MM.1S (cell line): ENCODE data around the gene METTL21C.

Experiments used
- DNase-seq: peaks from one replicate; pipeline ENCODE4 v3.0.0-alpha.2; 2015
- H2AFZ ChIP-seq: fragments of 300-600 bp; sonication (generic); 2 replicates; pipeline ENCODE4 v1.6.0; 2016; ENCODE audit warnings: antibody characterized with exemption, low read length
- H3F3A ChIP-seq: fragments of 300-600 bp; sonication (generic); 2 replicates; pipeline ENCODE4 v1.6.1; 2016; ENCODE audit warnings: mild to moderate bottlenecking, antibody characterized with exemption, low read length, moderate library complexity, mixed read lengths; ENCODE audit not compliant: insufficient read depth
- H3K27ac ChIP-seq: fragments of 300-600 bp; sonication (generic); 2 replicates; pipeline ENCODE4 v1.5.1; 2016; ENCODE audit warnings: mild to moderate bottlenecking, low read length
- H3K27me3 ChIP-seq: fragments of 300-600 bp; sonication (generic); replicated peaks from 2 replicates; pipeline ENCODE4 v1.6.0; 2016; ENCODE audit warnings: low read length; ENCODE audit not compliant: insufficient read depth
- H3K36me3 ChIP-seq: fragments of 300-600 bp; sonication (generic); replicated peaks from 2 replicates; pipeline ENCODE4 v1.6.1; 2016; ENCODE audit warnings: mild to moderate bottlenecking, low read length, mixed read lengths; ENCODE audit not compliant: insufficient read depth
- H3K4me1 ChIP-seq: fragments of 300-600 bp; sonication (generic); 2 replicates; pipeline ENCODE4 v1.6.1; 2016; ENCODE audit warnings: low read length, mixed read lengths
- H3K4me2 ChIP-seq: fragments of 300-600 bp; sonication (generic); 2 replicates; pipeline ENCODE4 v1.6.0; 2016; ENCODE audit warnings: low read depth, low read length
- H3K4me3 ChIP-seq: fragments of 300-600 bp; sonication (generic); 2 replicates; pipeline ENCODE4 v1.5.1; 2016; ENCODE audit warnings: low read length, mixed read lengths
- H3K79me2 ChIP-seq: fragments of 300-600 bp; sonication (generic); 2 replicates; pipeline ENCODE4 v1.6.1; 2016; ENCODE audit warnings: mixed run types, low read length, mixed read lengths
- H3K9ac ChIP-seq: fragments of 300-600 bp; sonication (generic); 2 replicates; pipeline ENCODE4 v1.6.1; 2016; ENCODE audit warnings: low read length, mixed read lengths
- H3K9me2 ChIP-seq: fragments of 300-600 bp; sonication (generic); replicated peaks from 2 replicates; pipeline ENCODE4 v1.6.1; 2016; ENCODE audit warnings: mild to moderate bottlenecking, low read length, mixed read lengths; ENCODE audit not compliant: insufficient read depth
- H3K9me3 ChIP-seq: fragments of 300-600 bp; sonication (generic); replicated peaks from 2 replicates; pipeline ENCODE4 v1.6.1; 2016; ENCODE audit warnings: mild to moderate bottlenecking, low read length, mixed read lengths; ENCODE audit not compliant: insufficient read depth
- H4K20me1 ChIP-seq: fragments of 300-600 bp; sonication (generic); 2 replicates; pipeline ENCODE4 v1.6.1; 2016; ENCODE audit warnings: mild to moderate bottlenecking, low read length, moderate library complexity, mixed read lengths; ENCODE audit not compliant: insufficient read depth
- CTCF ChIP-seq: fragments of 300-600 bp; sonication (generic); IDR thresholded peaks from 2 replicates; pipeline ENCODE4 v1.5.1; 2016; ENCODE audit warnings: antibody characterized with exemption, low read length, mixed read lengths
- EZH2 ChIP-seq: fragments of 300-600 bp; sonication (generic); optimal IDR thresholded peaks from 2 replicates; pipeline ENCODE3; 2017; ENCODE audit warnings: low read depth, mild to moderate bottlenecking, antibody characterized with exemption, low read length, mixed read lengths
- EZH2phosphoT487 ChIP-seq: fragments of 300-600 bp; sonication (generic); IDR thresholded peaks from 2 replicates; pipeline ENCODE4 v1.6.1; 2018; ENCODE audit warnings: antibody characterized with exemption, low read length

The METTL21C gene

GRCh38 chr13:102693776-102694175 lies 1.1 kb downstream of the METTL21C start:
- Histone ChIP-seq H3K79me2 (no peaks in the 10 kb centered on the region), H3K4me3 (no peak overlapping the region), H3K27ac (no peak overlapping the region), H3K36me3 (no peaks in the 10 kb centered on the region), H2AFZ (no peak overlapping the region), H3K27me3 (no peaks in the 10 kb centered on the region), H3K9ac (no peak overlapping the region), H3K4me2 (no peak overlapping the region), H3K9me2 (no peaks in the 10 kb centered on the region), H3K9me3 (no peaks in the 10 kb centered on the region), H3F3A (no peaks in the 10 kb centered on the region), H4K20me1 (no peaks in the 10 kb centered on the region), H3K4me1 (no peaks in the 10 kb centered on the region)
- DNase-seq, result no peak
- TF ChIP-seq EZH2 (no peak), CTCF (no peak), EZH2phosphoT487 (no peak)

GRCh38 chr13:102693250-102693649 lies 1.6 kb downstream of the METTL21C start:
- no peaks in the 10 kb centered on the region for H3K9me3 ChIP-seq
- H3F3A ChIP-seq, result no peaks in the 10 kb centered on the region
- no peaks in the 10 kb centered on the region for H3K4me1 ChIP-seq
- H3K9me2 ChIP-seq, result no peaks in the 10 kb centered on the region
- no peaks in the 10 kb centered on the region for H3K79me2 ChIP-seq
- DNase-seq, result no peak
- H3K36me3 ChIP-seq, result no peaks in the 10 kb centered on the region
- H4K20me1 ChIP-seq, result no peaks in the 10 kb centered on the region
- no peak overlapping the region for H3K4me3 ChIP-seq
- H3K27ac ChIP-seq, result no peak overlapping the region
- H2AFZ ChIP-seq, result no peak overlapping the region
- no peak for TF ChIP-seq EZH2
- TF ChIP-seq CTCF, result no peak
- no peak for TF ChIP-seq EZH2phosphoT487
- no peak overlapping the region for H3K4me2 ChIP-seq
- no peaks in the 10 kb centered on the region for H3K27me3 ChIP-seq
- H3K9ac ChIP-seq, result no peak overlapping the region

- Histone ChIP-seq H3K9me3 (no peaks in the 10 kb centered on the region), H3K4me3 (no peak overlapping the region), H3K27ac (no peak overlapping the region), H3K9ac (no peak overlapping the region), H3K36me3 (no peaks in the 10 kb centered on the region), H3K79me2 (no peaks in the 10 kb centered on the region), H3K4me1 (no peaks in the 10 kb centered on the region), H3K4me2 (no peak overlapping the region), H4K20me1 (no peaks in the 10 kb centered on the region), H2AFZ (no peak overlapping the region), H3F3A (peaks cover 5% of the 10 kb centered on the region; the same call in 1 of the 2 replicates), H3K9me2 (no peaks in the 10 kb centered on the region), H3K27me3 (no peaks in the 10 kb centered on the region)
- TF ChIP-seq EZH2 (no peak), EZH2phosphoT487 (no peak), CTCF (no peak)
- no peak for DNase-seq
Observed at GRCh38 chr13:102692491-102692826, 2.4 kb downstream of the METTL21C start.

GRCh38 chr13:102690883-102691282 lies 4.0 kb downstream of the METTL21C start:
- Histone ChIP-seq H3F3A (peaks cover 5% of the 10 kb centered on the region; the same call in 1 of the 2 replicates), H3K4me2 (no peak overlapping the region), H3K36me3 (no peaks in the 10 kb centered on the region), H3K27ac (no peak overlapping the region), H3K9me2 (no peaks in the 10 kb centered on the region), H3K9me3 (no peaks in the 10 kb centered on the region), H3K4me3 (no peak overlapping the region), H4K20me1 (no peaks in the 10 kb centered on the region), H2AFZ (no peak overlapping the region), H3K27me3 (no peaks in the 10 kb centered on the region), H3K9ac (no peak overlapping the region), H3K79me2 (no peaks in the 10 kb centered on the region), H3K4me1 (no peaks in the 10 kb centered on the region)
- DNase-seq, result no peak
- no peak for TF ChIP-seq EZH2phosphoT487
